NCI-H2107 (cell line): ENCODE measurements around the gene UQCRQ.

Experiments
- DNase-seq: peaks from one replicate; lab custom pipeline; 2025; lab: John Stamatoyannopoulos, UW

The UQCRQ gene

DNA sequence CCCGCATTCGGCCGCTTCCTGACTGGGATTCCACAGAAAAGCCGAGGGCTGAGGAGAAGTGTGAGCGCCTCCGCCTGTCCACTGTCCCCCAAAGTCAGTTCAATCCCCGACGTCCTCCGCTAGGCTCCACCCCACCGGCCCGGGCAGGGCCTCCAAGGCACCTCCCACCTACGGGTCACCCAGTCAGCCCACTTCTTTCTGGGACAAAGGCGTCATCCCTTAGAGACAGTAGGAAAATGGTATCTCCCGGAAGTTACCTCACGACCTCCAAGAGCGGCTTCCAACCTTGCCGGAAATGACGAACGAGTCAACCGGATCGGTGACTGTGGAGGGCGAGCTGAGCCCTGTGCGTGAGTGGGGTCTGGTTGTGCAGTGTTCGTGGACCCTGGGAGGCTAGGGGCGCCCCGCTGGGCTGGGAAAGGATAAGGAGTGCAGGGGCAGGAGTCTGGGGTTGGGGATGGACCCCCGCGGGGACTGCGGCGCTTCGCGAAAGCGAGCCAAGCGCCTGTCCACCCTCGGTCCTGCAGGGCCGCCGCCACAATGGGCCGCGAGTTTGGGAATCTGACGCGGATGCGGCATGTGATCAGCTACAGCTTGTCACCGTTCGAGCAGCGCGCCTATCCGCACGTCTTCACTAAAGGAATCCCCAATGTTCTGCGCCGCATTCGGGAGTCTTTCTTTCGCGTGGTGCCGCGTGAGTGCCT is at the start of gene UQCRQ, which contains the start of gene GDF9:
UQCRQ (plus strand) TSS at position 301 of the 704 bp plus-strand sequence; CDS start at position 541, 240 bp downstream.
GDF9 (minus strand) TSS at position 128 of the 704 bp plus-strand sequence. CDS start 1,936 bp downstream, outside the sequence.
- DNase-seq: peak; percentile 80

DNA sequence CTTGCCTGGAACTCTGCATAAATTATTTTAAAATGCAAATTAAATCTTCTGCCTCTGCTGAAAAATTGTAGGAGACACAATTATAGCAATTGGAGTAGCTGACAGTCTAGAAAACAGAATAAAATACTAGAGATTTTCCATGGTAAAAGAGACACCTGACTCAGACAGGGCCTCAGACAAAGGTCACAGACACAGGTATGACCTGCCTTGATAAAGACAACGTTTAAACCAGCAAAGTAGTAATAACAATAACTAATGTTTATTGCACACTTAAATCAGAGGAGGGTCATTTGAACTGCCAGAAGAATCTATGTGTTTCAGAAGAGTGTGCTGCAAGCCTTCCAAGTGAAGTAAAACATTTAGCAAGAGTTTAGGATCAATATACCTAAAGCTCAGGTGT is 49.4 kb upstream of the UQCRQ start:
- DNase-seq: no peak

DNA sequence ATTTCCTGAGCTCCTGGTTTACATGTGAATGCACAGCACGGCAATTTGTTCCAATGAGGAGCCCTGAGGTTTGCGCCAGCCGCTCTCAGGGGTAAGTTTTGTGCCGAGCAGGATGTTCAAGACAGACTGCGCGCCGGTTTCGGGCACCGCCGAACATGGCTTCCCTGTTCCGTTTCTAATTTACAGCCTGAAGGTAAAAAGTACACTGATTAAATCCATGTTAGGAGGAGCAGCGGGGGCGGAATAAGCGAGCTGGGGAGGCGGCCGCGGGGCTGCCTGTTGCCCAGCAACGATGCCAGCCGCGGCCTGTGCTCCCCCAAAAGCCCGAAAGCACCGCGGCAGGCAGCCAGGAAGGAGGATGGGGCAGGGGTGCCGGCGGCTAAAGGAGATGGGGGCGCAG is 47.0 kb upstream of the UQCRQ start:
- no peak for DNase-seq

DNA sequence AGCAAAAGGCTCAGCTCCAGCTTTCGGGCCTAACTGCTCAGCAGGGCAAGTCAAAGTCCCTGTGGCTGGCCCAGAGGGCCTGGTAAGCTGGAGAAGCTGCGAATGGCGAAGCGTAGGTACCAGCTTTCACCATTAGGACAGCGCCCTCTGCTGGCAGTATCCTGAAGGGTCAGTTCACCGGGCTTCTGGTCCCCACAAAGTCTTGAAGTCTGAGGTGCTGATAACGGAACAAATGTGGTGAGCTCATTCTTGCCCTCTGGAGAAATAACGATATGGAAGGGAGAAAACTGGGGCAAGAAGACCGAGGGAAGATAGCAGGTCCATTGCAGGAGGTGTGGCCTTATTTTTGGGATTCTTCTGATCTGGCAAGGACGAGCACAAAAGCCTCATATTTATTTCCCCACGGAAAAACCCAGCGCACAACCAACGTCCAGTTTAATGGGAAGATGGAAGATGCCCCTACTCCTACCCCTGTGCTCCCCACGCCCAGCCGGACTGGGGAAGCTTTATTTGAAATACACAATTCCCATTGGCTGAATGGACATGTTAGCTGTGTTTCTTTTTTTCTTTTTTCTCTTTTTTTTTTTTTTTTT is 46.2 kb upstream of the UQCRQ start:
- peak; percentile 68 for DNase-seq

DNA sequence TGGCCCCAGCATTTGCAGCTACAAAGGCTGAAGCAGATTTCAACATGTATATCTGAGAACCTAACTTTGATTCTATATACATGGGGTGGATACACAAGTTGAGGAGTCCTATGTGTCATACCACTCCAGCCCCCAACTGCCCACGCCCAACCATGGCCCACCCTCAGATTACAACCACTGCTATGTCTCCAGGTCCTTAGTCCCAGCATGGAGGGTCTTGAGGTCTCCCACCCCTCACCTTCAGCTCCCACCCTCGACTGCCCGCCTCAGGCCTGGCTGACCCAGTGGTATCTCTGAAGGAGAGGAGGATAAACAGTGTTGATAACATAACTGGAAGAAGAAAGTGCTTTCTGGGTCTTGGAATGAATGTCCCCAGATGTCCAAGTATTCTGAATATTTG is 45.1 kb upstream of the UQCRQ start:
- no peak for DNase-seq

DNA sequence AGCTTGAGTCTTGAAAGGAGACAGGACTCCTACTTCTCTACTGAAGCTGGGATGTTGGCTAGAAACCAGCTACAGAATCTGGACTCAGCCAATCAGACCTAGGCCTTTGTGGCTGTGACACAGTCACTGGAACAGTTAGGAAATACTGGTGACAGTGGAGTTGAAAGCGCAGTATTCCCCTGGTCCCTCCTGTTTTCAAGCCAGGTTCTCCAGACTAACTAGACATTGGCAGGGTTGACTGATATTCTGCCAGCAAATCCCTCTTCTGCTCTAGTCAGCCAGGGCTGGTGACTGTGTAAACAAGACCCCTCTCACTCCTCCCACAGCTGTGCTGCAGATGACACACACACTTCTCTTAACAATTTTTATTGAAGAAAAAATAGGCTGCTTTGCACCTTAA is 44.7 kb upstream of the UQCRQ start:
- DNase-seq: no peak

DNA sequence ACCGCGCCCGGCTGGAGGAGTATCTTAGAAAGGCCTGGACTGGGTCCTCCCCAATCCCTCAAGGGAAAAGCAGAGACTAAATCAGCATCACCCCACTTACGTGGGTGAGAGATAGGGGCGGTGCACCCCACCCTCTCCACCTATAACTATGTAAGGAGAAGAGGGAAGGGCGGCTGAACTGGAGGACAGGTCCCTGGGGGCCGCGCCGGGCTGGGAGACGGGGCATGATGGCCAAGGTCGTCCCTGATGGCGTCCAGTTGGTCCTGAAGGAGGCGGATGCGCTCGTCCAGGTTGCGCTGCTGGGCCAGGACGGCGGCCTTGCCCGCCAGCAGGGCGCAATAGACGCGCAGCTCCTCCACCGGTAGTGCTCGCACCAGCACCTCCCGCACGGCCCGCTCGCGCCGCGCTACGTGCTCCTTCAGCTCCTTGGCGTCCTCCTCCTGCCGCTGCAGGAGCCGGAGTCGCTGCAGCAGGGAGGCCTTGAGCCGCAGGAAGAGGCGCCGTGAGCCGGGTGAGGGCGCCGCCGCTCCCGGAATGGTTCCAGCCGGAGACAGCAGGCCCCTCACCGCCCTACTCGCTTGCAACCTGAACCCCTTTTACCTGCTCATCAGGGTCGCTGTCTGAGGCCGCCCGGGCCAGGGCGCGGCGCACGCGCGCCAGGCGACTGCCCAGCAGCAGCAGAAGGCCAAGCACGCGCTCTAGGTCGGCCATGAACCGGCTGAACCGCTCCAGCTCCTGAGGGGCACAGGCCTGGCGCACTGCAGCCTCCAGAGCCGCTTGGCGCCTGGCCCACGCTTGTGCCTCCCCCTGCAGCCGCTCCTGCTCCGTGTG is 43.6 kb upstream of the UQCRQ start:
- DNase-seq: no peak

DNA sequence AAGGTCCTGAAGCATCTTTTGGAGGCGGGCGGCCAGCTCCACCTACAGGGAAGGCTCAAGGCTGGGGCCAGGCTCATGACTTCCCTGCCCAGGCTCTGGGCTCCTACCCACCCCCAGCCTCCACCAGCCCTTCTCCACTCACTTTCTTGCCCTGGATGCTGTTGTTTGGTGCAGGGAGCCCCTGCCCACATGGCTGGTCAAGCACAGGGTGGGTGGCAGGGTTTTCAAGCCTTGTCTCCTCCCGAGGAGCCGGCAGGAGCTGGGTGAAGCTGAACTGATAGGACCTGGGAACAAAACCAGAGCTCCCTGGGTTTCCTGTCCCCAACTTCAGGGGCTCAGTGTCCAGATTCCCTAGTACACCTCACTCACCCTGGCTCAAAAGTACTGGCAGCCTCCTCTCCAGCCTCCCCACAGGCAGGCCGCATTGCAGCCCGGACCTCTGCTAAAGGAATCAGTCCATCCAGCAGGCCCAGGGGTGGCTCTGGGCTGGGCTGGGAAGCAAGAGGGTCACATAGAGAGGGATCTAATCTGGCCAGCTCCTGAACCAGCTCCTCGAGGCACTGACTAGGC is 42.9 kb upstream of the UQCRQ start:
- DNase-seq: no peak

DNA sequence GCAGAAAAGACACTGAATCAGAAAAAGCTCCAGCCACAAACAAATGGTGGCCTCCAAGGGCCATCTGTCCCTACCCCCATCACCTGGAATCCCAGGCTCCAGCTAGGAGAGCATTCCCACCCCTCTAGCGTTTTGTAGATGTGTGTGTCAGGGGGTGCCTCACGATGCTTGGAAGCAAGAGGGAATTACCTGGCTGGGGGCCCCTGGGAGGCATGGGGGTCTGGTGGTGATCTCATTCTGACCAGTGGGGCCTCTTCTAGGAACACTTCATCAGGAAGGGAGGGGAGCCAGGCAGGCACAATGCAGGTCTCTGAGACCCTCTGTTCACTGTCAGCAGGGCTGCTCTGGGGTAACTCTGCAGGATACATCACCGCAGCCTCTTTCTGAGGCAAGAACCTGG is 42.0 kb upstream of the UQCRQ start:
- DNase-seq: no peak

DNA sequence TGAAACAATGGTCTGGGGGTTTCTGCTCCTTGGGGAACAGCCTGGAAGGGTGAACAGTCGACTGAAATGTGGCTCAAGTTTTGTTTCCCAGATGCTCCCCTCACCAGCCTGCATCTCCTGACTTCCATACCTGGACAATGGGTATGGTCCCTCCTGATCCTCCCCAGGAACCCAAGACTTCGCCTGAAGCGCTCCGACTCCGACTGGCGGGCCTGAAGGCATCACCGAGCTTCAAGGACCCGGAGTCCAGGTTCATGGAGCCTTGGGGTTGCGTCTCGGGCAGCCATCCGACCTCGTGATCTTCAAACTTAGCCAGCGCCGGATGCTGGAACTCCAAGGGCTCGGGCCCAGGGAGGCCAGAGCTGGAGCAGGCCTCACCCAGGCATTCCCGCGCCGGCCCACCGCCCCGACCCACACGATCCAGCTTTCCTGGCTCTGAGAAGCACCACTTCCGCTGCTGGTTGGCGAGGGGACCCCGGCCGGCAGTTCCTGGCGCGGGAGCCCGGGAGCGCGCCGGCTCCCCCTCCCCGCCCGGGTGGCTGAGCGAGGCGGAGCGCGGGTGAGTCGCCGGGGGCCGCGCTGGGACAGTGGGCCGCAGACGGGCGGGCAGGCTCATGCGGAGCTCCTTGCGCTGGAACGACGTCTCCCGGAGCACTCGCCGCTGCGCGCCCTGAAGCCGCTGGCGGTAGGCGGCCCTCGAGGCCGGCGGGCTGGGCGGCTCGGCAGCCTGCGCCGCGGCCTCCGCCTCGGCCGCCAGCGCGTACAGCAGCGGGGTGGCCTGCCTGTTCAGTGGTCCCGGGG is 41.2 kb upstream of the UQCRQ start:
- no peak for DNase-seq

DNA sequence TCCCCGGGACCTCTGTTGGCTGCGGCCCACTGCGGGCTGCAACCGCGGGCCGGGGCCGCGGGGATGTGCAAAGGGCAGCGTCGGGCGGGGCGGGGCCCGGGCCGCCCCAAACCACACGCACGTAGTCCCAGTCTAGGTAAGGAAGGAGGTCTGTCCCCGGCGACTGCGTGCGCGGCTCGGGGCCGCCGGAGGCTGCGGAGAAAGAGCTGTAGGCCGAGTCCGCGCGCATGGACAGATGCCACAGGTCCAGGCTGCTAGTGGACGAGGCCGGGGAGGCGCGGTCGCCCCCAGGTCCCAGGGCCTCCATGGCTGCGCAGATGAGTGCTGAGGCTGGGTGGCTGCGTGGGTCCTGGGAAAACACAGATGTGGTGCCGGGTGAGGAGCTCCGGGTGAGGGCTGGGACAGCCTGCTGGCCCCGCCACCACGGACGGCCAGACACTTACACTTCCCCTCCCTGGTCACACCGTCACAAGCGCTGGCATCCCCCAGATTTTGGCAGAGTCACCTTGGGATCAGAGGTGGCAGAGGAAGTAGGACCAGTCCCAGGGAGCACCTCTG is 40.5 kb upstream of the UQCRQ start:
- no peak for DNase-seq

DNA sequence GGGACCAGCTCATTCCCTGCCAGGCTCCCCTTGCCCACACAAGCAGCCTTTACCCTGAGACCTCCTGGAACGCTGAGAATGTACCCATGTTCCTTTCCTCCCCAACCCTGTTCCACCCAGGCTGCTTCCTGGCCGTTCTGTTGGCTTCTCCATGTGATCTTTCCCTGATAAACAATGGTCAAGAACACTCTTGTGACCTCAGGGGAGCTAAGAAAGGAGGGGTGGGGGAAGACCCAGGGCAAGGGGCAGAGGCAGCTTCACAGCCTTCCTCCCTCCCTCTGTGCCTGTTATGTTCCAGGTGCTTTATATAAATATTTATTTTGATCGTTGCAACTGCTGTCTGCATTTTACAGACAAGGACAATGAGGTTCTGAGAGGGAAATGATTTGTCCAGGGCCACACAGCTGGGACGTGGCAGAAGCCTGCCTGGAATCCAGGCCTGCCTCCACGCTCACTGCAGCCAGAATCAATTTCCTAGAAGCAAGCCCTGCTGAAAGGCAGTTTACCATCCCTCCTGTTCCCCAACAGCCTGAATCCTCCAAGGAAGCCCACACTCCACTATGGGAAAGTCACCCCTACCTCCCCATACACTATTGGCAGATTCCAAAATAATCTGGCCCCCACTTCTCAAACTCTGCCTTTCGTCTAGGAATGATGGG is 39.9 kb upstream of the UQCRQ start:
- DNase-seq: no peak

DNA sequence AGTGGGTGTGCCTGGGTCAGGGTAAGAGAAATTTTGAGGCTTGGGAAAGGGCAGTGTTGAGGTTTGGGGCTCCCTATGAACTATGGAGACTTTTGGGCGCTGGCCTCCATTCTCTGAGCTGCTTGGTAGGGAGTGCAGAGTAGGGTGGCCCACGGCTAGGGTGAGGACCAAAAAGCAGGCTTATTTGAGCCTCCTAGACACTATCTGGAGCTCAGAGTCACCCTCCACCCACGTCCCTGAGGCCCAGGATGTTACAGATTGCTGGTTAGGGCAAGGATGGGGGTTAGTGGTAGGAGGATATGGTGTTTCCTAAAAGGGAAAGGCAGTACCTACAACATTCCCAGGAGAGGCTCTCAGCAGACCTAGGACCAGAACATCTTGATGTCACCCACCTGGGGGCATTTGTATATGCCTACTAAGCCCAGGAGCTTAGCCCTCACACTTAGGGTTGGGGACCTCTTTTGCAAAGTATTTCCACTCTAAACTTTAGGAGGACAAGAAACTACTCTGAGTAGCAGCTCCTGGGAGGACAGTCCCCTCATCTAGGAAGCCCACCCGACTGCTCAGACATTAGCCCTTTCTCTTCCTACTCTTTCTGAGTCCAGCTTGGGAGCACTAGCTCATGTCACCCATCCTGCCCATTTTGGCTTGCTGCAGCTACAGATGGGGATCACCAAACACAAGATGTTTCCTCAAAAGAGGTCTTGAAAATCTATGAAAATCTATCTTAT is 38.3 kb upstream of the UQCRQ start:
- DNase-seq: no peak

DNA sequence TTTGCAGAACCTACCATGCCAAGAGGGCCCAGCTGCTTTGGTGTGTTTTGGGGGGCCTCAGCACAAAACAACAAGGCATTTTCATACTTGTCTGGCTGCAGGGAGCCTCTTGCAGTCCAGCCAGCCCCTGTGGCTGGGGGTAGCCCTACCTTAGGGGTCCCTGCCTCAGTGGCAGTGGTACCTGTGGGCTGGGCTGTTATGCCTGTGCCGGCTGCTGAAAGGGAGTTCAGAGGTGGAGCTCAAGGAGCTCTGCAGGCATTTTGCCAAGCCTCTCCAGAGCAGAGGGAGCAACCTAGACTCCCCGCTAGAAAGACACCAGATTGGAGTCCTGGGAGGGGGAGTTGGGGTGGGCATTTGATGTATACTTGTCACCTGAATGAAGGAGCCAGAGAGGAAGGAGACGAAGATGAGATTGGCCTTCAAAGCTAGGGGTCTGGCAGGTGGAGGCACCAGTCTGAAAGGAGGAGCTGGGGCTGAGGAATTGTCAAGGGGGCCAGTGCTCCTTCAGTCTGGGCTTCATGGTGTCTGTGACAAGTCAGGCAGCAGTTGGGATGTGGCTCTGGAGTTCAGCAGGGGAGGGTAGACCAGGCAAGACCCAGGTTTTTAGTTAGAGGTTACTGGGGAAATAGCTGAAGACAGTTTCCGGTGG is 37.5 kb upstream of the UQCRQ start:
- DNase-seq: no peak

DNA sequence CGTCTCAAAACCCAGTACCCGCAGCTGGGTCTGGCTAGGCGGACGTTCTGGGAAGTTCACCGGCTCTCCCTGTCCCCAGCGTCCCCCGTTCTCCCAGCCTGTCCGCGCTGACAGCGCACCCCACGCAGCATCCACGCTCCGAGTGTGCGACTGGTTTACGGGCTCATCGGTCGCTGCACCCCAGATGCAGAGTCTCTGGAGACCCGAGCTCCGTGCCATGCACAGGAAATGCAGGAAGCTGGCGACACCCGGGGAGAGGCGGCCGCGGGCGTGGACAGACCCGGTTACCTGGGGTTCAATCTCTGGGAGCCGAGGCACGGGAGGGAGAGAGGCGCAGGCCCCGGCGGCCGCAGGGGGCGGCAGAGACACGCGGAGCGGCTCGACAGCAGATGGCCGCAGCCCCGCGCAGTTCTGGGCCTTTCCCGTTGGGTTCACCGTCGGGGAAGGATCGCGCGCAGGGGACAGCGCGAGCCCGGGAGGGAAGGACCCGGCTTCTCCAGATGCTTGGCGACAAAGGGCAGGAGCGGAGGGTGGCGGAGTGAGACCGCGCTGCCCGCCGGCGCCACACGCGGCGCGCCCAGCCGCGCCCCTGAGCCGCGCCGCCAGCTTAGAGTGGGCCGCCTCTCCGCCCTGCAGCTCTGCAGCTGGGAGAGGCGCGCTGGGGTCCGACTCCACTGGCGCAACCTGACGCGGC is 36.6 kb upstream of the UQCRQ start:
- DNase-seq: peak; percentile 16

DNA sequence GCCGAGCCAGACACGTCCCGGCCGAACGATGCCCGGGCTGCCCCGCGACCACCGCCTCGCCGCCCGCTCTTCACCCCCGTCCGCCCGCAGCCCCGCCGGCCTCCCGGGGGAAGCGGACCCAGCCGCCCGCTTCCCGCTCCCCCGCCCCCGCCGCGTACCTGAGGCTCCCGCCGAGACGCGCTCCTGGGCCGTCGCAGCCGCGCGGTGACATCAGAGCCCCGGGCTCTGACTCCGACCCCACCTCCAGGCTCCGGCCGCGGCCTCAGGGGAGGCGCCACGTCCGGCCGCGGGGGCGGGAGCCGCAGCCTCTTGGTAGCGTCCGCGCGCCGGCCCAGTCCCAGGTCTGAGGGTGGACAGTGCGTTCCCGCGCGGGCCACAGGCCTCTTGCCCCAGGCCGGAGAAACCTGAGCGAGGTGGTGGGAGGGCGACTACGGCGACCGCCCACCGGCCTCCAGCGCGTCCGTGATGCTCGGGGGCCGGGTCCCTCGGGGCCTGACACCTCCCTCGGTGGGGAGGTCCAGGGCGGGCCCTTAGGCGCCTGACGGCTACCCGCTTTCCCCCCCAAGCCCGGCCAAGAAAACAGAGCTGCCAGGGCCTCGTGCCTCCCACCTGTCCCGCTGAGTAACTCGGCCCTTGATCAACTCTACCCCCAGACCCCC is 35.9 kb upstream of the UQCRQ start, which contains the start of gene SHROOM1:
SHROOM1 (minus strand) TSS at position 212 of the 659 bp plus-strand sequence. CDS start 4,507 bp downstream, outside the sequence.
- no peak for DNase-seq

DNA sequence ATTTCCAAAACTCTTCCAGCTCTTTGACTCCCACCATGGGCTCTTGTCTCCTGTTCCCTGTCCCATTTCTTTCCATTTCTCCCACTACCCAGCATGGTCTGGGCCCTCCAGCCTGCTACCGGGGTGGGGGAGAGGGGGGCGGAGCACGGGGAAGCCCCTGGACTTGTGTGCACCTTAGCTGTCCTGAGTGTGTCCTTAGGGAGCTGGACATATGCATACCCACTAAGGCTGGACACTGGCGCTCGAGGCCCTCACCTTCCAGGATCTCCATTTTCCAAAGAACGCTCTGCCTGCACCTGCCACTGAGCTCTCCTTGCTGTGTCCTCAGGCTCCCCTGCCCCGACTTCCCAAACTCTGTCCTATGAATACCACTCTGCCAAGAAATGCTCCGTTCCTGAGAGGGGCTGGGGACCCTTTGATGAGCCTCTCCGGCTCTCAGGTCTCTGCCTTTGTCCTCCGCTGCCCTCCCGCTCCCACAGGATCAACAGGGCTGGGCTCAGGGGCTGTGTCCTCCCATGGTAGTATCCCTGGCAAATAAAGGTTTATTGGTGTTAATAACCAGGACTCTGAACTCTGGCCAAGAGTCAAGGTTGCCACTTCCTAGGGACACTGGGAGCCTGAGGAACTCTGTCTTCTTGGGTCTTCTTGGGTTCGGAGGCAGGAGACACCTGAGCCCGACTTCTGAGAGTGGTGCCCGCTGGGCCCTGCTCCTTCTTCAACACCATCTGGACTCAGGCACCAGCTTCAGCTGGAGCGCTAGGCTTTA is 35.2 kb upstream of the UQCRQ start:
- DNase-seq: no peak

DNA sequence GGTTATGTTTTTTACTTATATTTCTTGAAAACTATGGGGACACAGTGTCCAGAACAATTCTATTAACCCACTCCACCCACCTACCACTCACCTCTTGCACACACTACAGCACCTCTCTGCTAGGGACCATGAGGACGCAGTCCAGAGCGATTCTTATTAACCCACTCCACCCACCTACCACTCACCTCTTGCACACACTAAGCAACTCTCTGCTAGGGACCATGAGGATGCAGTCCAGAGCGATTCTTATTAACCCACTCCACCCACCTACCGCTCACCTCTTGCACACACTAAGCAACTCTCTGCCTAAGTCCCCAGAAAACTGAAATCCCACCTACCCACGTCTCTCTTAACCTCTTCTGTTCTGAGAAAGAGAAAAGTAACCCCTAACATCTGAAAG is 33.8 kb upstream of the UQCRQ start:
- no peak for DNase-seq
